Measurements from ENCODE around the gene GLS.

DNA sequence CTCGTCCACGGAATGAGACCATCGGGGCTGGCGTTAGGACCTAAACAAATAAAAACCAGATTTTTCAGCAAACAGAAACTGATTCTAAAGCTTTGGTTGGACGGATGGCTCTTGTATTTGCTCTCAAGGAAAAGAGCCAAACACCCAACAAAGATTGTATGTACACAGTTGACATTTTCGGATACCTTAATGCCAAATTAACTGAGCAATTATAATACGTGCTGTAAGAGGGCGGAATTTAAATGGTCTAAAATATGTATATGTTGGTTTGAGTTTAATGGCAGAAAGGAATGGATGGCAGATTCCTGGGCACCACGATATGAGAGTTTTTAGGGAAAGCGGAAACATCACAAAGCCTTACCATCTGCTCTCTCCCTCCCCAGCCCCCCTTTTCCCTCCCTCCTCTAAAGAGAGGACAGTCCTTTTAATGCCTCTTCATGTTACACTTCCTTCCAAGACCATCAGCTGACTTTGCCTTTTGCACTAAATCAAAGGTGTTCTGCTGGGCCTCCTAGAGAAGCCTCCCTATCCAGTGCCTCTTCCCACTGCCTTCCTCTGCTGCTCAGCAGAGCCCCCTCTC lies 100.1 kb downstream of the GLS start:
- TF ChIP-seq, protein P1, sequence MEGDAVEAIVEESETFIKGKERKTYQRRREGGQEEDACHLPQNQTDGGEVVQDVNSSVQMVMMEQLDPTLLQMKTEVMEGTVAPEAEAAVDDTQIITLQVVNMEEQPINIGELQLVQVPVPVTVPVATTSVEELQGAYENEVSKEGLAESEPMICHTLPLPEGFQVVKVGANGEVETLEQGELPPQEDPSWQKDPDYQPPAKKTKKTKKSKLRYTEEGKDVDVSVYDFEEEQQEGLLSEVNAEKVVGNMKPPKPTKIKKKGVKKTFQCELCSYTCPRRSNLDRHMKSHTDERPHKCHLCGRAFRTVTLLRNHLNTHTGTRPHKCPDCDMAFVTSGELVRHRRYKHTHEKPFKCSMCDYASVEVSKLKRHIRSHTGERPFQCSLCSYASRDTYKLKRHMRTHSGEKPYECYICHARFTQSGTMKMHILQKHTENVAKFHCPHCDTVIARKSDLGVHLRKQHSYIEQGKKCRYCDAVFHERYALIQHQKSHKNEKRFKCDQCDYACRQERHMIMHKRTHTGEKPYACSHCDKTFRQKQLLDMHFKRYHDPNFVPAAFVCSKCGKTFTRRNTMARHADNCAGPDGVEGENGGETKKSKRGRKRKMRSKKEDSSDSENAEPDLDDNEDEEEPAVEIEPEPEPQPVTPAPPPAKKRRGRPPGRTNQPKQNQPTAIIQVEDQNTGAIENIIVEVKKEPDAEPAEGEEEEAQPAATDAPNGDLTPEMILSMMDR (IDR thresholded peaks at IDR 0.05) = no peak
- no peak for TF ChIP-seq EZH2 (IDR thresholded peaks at IDR 0.05; ENCODE audit: borderline replicate concordance, insufficient read depth, low read depth, low read length, poor library complexity, severe bottlenecking)
